Kasumi-1 (cell line): ENCODE measurements around the gene PARP12.

Experiments used
- DNase-seq, 2 experiments: peaks; one replicate each; lab custom pipeline; 2025; lab: John Stamatoyannopoulos, UW

The PARP12 gene

DNA sequence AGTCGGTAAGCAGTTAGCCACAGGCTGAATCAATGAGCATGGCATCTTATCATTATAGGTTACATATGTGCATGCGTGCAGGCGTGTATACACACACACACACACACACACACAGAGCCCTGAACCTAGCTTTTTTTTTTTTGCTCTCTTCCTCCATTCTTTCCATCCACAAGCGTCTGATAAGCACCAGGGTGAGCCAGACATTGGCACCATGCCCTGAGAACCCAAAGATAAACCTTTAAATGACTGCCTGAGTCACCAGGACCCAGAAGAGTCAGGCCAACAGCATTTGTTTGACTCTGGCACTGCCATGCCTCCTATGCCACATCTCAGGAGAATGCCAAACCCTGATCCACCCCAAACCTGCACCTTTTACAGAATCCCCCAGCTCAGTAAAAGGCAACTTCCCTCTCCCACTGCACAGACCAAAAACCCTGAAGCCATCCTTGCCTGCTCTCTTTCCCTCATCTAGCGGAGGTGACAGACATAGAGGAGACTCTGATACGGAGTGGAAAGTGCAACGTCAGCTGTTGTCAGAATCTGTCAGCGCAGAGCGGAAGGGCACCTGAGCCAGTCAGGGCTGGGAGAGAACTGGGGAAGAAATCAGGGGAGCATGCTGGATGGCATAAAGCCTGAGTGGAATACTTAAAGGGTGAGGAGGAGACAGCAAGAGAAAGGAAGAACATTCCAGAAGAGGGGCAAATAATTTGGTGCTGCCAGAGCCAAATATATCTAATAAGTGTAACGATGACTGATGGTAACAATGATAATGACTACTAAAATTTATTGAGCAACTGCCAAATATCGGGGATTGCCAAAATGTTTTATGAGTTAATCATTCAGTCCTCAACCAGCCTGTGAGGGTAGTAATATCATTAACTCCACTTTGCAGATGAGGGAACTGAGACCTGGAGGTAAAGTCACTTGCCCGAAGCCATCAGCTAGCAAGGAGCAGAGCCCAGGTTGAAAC is 3.2 kb downstream of the PARP12 start:
- DNase-seq = no peak

DNA sequence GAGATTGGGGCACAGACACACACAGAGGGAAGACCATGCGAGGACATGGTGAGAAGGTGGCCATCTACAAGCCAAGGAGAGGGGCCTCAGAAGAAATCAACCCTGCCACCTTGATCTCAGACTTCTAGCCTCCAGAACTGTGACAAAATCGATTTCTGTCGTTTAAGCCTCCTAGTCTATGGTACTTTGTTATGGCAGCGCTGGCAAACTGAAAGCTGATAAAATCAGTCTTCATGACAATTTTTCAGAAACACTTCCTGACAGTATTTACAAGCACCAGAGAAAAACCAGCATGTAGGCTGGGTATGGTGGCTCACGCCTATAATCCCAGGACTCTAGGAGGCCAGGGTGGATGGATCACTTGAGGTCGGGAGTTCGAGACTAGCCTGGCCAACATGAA is 4.2 kb downstream of the PARP12 start:
- DNase-seq = no peak

DNA sequence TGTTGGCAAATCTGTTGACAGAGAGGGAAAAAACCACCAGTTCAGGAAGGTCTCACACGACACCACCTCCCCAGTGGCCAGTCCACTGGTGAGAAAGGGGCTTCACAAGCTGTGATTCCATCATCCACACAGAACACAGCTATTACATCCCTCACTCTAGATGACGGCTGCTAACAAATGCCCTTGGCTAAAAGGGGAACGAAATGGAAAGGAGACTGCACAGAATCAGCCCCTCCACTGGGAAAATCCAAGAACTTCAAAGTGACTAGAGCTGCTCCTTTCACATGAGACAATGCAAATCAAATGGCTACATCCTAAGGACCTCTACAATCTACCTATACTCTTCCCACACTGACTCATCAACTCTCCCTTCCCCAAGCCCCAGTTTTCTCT is 5.6 kb downstream of the PARP12 start:
- no peak for DNase-seq

DNA sequence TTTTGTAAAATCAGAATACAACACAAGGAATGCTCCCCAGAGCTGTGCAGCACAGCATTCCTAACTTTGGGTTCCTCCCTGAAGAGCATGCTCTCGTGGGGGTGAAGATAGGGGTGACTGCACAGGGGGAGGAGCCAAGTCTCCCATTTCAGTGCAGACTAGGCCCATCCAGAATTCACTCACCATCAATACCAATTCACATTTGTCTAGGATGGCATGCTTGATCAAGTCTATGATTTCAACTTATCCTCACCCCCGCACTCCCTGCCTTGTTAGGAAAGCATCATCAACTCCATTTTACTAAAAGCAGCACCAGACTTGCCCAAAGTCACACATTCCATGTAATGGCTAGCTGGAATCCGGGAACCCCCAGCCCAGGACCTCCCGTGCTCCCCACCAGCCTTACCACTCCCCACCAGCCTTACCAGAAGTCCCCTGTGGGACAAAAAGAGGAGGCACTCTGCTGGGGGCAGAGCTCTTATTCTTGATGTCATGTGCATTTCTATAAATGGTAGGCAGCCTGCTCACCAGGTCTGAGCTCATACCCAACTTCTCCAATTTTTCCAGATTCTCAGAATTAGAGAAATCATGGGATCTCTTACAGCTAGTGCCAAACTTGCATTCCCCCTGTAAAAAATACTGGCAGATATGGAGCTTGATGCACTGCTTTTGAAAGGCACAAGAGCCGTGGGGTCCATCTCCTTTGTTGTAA is 6.2 kb downstream of the PARP12 start:
- DNase-seq = no peak

DNA sequence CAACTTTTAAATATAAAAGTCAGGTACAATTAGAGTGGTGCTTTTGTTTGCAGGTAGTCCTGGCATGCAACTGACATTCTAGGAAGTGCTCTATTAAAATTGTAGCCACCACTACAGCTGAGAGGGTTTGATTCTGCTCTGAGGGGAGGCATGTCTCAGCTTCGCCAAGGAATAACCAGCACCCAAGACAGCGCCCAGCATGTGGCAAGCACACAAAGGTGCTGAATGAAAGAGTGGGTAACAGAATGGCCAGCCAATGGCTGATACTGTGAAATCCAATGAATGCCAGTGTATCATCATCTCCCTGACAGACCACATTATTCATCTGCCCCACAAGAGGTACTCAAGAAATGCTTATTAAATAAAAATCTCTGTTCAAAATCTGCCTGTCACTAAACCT is 6.9 kb downstream of the PARP12 start:
- DNase-seq = no peak

DNA sequence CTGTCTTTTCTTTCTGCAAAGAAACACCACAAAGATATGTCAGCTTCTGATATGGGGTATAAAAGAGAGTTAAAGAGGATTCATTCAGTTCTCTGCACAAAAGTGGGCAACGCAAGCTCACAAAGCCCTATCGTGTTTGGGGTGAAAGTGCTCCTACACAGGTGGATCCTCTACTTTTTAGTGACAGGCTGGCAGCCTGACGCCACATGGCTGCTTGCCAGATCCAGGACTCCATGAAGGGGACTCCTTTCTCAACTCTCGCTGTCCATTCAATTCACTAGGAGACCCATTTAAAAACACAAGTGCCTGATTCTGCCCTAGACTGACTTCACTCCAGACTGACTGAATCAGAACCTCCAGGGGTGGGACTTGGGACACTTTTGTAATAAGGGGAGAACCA is 8.0 kb downstream of the PARP12 start:
- DNase-seq = no peak

DNA sequence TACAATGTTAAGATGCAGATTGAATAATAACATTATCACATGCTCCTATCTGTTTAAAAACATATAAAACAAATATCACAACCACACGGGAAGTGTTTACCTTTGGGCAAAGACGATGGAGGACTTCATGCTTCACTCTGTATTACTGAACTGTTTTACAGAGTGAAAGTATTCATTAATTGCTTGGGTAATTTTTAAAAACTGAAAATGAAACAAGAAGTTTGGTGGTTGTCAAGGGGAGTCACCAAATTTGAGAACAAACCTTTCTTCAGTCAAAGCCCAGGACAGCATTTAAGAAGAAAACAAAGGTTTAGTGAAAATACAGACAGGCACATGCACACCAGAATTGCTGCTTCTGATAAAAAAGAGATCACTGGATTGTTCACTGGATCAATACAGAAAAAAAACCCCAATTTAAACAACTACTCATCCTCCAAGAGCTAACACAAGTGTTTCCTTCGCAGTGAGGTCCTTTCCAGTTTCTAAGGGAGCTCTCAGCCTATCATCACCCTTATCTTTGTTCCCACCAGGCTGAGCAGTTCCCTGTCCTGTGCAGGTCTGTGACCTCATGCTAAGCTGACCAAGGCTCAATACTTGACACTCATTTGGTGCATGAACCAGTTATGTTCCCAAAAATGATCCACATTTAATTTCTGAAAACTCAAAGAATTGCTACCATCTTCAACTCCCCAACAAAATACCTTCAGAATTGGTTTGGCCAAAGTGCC is 8.8 kb downstream of the PARP12 start:
- DNase-seq = no peak

DNA sequence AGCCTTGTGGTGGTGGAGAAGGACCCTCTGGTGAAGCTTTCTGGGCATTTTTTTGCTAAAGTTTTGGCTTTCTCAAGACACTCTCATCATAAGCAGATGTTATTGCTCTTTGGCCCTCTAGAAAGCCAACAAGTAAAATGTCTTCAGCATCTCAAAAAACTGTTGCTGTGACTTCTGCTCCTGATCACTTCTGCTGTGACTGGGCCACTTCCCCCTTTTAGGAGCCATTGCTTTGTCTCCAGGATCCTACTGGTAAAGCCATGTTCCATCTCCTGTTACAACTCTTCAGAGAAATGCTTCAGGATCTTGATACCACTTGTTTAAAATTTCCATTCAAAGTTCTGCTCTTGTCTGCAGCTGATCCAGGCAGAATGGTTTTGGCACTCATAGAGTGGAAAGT is 10.9 kb downstream of the PARP12 start:
- DNase-seq = peak; percentile 10 to 26

DNA sequence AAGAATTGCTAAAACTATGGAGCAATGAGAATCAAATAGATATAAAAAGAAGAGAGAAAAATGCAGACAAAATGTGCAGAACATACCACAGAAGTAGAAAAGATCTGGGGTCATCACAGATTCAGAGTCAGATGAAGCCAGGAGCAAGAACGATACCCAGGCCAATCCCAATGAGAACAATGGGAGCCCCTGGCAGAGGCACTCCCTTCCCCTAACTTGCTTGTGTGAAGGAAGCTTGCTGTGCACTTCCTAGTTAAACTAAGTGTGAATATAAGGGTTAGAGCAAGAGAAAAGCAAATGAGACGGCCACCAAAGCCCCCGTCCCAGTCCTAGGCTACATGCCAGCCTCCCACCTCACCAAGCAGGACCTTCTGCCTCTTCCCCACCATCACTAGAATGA is 12.7 kb downstream of the PARP12 start:
- no peak for DNase-seq

DNA sequence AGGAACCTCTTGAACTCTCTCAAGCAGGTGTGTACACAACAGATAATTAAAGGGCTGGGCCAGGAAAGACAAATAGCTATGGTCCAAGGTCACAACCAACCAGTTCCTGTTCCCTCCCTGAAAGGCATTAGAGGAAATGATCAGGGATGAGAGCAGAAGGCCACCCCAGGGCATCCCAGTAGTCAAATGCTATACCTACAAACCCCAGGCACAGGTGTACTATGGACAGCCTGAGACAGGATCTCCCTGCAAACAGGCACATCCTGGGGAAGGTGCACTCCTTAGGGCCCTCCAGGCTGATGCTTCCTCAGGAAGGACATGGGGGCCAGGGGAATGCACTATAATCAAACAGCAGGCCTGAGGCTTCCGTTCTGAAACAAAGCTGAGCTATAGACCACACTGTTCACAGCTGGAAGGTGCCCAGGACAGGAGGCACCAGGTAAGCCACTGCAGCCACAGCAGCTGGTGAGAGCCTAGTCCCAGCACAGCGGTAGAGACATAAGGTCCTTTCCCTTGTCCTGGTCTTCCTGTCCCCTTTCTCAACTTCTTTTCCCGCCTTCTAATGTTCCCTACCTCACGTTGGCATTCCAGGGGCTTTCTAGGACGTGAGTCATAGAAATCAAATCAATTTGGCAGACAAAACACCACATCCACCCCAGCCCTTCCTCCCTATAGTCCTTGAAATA is 13.3 kb downstream of the PARP12 start:
- no peak for DNase-seq

DNA sequence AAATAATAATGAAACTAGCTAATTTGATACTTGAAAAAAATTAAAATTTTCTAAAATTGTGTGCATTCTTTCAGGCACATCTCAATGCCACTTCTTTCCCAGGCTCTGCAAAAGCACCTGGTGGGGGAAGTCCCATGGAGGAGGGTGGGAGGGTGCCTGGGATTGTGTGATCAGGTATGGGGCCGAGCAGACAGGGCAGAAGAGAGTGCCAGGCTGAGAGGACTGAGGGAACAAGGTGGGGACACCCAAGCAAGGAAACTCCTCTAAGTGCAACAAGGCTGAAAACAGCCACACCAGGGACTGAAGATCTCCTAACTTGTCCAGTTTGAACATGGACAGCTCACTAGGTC is 13.8 kb downstream of the PARP12 start:
- DNase-seq = no peak

DNA sequence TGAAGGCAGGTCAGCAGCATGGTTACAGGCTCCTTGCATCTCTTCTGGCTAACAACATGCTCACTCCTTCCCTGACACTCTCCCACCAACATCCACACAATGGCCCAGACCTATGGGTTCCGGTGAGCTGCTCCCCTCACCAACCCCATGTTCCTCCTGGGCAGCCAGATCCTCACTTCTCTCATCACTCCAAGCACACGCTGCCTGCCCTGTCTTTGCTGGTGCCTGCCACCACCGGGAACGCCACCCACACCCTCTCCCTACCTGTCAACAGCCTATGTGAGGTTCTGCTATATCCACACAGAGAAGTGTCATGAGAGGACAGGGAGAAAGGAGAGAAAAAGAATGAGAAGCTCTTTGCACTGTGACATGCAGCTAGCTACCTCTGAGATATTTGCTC is 14.6 kb downstream of the PARP12 start:
- no peak for DNase-seq

DNA sequence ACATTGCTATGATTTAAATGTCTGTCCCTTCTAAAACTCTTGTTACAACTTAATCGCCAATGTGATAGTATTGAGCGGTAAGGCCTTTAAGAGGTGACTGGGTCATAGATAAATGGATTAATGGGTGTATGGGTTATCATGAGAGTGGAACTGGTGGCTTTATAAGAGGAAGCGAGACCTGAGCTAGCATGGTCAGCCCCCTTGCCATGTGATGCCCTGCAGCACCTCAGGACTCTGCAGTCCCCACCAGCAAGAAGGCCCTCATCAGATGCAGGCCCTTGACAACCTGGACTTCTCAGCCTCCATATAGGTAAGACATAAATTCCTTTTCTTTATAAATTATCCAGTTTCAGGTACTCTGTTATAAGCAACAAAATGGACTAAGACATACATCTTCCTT is 15.6 kb downstream of the PARP12 start:
- no peak for DNase-seq

DNA sequence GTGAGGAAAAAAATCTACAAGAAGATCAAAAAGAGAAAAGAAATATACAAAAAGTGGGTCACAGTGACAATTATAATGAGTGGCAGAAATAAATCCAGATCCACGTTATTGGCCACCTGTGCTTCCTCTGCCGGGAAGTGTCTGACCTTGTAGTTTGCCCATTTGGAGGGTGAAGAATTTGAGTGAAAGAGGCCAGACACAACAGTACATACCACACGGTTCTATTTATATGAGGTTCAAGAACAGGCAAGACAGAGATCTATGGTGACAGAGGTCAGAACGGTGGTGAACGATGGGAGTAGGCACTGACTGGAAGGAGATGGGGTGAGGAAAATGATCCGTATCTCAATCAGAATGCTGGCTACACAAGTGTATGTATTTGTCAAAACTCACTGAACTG is 17.1 kb downstream of the PARP12 start:
- no peak for DNase-seq

DNA sequence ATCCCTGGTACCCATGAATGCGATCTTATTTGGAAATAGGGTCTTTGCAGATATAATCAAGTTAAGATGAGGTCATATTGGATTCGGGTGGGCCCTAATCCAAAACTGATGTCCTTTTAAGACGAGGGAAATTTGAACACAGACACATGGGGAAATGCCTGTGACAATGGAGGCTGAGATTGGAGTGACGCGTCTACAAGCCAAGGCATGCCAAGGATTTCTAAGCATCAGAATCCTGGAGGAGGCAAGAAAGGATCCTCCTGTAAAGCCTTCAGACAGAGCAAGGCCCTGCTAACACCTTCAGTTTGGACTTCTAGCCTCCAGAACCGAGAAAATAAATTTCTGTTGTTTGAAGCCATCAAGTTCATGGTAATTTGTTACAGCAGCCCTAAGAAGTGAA is 18.5 kb downstream of the PARP12 start:
- no peak for DNase-seq

DNA sequence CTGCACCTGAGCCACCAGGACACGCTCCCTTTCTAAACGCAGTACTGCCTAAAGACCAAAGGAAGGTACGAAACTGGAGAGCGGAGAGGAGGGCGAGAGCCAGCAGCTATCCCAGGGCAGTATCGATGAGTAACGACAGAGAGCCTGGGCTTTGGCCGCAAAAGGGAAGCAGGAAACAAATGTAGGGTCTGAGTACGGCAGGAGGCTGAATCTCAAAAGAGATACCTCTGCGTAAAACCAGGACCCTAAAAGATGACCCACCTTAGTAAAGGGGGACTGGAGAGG is 20.4 kb downstream of the PARP12 start:
- no peak for DNase-seq

DNA sequence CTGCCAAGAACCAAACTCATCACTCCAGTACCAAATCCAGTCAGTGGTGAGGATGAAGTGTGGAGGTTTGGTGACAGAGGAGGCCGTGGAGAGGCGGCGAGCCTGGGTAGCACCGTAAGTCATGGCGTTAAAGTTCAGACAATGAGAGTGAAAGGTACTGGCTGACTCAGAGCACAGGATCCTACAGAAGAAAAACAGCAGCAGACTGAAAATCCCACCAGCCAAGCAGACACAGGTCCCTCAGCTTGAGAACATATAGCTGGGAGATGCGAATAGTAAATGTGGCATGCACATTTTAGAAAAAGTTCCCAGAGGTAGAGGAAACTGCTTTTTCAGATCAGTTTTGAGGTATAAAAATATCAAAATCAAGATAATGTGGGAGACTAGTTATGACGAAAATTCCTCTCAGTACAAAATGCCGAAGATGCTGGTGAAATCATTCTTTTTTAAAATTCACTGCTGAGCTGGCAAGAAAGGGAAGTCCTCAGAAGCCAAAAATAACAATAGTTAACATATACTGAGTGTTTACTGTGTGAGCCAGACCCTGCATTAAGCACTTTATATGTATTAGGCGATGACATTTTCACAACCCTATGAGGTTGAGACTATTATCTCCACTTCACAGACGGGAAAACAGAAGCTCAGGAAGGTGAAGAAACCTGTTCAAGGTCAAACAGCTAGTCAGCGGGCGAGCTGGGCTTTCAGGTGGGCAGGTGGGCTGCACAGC is 20.9 kb downstream of the PARP12 start:
- no peak for DNase-seq

DNA sequence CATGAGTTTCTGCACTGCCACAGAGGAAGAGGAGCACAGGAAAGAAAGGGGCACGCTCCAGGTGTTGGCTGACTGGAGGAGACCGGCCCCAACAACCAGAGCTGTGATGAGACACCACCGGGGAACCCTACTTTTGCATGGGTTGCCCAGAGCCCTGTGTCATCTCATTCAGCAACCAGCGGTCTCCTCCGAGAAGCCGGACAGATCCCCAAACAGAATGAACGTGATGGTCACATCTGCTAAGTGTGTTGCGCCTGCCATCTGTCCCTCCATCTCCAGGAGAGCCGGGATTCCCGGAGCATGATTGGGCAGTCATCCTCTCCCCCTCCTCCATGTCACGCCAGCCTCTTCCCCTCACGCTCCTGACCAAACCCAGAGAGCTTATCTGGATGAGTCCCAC is 22.9 kb downstream of the PARP12 start:
- DNase-seq = no peak

DNA sequence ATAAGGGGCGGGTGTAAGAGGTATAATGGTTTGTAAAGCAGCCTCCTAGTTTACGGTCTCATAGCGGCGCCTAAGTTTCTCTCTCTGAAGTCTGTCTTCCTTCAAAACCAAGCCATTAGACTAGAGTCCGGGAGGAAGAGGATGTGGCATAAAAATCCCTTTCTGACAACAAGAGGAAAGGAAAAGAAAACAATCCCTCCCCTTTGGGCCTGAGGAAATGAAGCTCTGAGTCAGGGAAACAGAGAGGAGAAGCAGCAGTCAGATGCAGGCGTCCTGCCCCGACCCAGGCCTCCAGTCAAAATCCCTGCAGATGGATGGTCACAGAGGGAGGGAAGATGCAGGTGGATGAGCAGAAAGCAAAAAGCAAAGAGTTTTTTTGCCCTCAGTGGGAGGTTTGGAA is 23.7 kb downstream of the PARP12 start:
- no peak for DNase-seq

DNA sequence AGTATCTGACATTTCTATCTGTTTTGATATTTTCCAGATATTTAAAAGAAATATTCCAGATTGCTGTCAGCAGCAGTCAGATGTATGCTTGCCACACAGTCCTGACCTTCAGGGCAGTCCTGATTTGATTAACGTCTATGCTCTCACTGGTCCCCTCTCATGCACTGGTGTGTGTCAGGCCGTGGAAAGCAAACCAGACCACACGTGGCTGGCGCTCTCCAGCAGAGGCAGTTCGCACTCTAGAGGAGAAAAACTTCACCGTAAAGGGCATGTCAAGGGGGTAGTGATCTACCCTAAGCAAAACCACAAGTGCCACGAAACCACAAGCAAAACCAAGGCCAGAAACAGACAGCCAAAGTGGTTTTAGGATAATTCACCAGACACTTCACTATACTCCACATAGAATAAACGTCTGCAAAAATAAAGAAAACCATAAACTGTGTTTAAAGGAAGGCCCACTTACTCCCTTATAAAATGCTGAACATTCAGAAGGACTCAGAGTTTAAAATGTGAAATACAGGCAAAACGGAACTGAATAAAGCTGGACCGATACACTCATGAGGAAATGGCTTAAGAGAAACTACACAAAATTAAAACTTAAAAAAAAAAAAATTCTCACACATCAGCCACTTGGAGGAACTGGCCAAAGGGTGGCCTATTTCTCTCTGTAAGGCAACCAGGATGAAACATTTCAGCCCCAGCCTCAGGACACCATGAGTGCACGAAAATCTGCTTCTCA is 26.4 kb downstream of the PARP12 start:
- no peak for DNase-seq
